ENCODE results near the gene BRI3.

BRI3 gene, protein sequence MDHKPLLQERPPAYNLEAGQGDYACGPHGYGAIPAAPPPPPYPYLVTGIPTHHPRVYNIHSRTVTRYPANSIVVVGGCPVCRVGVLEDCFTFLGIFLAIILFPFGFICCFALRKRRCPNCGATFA

DNA sequence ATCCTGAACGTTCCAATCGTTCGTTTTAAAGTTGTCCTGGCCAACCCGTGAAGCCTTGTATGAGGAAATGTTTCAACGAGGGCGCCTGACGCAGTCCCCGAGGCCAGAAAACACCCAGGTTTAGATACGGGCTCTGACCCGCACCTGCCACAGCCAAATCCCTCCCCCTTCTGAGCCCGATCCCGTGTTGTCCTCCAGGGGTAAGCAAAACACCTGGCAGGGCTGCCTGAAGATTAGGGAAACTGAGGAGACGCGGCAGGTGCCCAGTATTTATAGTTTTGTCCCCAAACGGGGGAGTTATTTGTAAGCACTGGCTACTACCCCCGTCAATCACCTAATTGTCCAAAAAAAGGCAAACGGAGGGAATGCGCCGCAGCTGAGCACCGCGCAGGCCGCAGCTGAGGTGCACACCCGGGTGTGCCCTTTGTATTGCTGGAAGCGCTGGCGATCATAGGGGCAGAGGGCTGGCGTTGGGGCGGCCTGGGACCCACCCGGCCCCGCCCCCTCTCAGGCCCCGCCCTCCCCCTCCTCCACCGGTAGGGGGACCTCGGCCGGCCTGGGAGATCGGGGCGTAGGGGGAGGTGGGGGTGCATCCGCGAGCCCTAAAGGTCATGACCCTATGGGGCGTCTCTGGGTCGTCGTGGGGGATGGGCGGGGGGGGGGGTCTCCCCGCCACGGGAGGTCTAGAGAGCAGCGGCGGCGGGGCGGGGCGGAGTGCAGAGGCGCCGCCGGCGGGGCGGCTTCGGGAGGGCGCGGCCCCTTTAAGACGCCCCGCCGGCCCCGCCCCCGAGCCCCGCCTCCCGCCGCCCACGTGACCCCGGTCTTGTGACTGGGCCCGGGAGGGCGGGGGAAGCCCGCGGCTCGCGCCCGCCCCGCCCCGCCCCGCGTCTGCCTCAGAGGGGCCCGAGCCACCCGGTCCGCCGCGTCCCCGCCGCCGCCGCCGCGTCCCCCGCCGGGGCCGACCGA, at the start of gene BRI3:
Gene BRI3, plus strand, starts transcription at position 896 of the 966 bp plus-strand sequence. CDS start 110 bp downstream, outside the sequence.
- peak within 1 kb of the TSS; percentile 90 for H3K4me3 ChIP-seq (ENCODE audit: low read depth, low read length)
- in situ Hi-C loops (cut with HindIII; ENCODE audit: low sequenced_read_pairs) = no loop called here
- peak; percentile 89 for DNase-seq (ENCODE audit: low read depth, low spot score)
- TF ChIP-seq, protein P1, sequence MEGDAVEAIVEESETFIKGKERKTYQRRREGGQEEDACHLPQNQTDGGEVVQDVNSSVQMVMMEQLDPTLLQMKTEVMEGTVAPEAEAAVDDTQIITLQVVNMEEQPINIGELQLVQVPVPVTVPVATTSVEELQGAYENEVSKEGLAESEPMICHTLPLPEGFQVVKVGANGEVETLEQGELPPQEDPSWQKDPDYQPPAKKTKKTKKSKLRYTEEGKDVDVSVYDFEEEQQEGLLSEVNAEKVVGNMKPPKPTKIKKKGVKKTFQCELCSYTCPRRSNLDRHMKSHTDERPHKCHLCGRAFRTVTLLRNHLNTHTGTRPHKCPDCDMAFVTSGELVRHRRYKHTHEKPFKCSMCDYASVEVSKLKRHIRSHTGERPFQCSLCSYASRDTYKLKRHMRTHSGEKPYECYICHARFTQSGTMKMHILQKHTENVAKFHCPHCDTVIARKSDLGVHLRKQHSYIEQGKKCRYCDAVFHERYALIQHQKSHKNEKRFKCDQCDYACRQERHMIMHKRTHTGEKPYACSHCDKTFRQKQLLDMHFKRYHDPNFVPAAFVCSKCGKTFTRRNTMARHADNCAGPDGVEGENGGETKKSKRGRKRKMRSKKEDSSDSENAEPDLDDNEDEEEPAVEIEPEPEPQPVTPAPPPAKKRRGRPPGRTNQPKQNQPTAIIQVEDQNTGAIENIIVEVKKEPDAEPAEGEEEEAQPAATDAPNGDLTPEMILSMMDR (IDR thresholded peaks at IDR 0.05; ENCODE audit: low read depth, low read length) = no peak

DNA sequence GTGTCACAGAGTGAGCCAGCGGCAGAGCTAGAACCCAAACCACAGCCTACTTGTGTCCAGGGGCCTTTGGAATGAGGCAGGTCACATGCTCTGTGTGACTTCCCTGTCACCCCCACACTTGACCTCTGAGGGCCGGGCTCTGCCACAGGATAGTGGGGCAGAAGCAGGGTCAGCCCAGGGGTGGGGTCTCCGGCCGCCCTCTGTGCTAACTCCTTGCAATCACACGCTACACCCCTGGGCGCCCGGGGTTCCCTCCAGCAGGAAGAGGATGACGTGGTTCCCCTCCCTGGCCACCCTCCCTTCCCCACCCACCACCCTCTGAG, 49.3 kb upstream of the BRI3 start:
- in situ Hi-C loops (cut with HindIII; ENCODE audit: low sequenced_read_pairs) = no loop called here
- TF ChIP-seq, protein P1 (IDR thresholded peaks at IDR 0.05; ENCODE audit: low read depth, low read length) = no peak
- no peak overlapping the region for H3K4me3 ChIP-seq (ENCODE audit: low read depth, low read length)
- DNase-seq (ENCODE audit: low read depth, low spot score) = no peak

DNA sequence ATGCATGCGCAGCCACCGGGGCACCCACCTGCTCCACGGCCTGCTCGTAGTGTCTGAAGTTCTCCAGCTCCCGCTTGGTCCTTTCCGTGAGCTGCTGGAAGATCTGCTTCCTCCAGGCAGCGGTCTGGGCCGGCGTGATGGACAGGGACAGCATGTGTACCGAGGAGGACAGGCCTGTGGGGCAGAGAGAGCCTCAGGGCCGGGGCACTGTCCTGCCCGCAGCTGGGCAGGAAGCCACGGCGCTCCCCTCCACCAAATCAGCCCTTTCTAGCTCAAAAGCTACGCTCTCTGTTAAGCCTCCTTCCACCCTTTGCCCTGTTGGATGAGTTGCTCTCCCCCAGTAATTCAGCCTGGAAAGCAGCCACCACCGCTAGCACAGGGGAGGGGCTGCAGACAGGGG, 48.7 kb upstream of the BRI3 start:
- TF ChIP-seq, protein P1 (IDR thresholded peaks at IDR 0.05; ENCODE audit: low read depth, low read length) = no peak
- in situ Hi-C loops (cut with HindIII; ENCODE audit: low sequenced_read_pairs) = no loop called here
- no peak for DNase-seq (ENCODE audit: low read depth, low spot score)
- no peak overlapping the region for H3K4me3 ChIP-seq (ENCODE audit: low read depth, low read length)

DNA sequence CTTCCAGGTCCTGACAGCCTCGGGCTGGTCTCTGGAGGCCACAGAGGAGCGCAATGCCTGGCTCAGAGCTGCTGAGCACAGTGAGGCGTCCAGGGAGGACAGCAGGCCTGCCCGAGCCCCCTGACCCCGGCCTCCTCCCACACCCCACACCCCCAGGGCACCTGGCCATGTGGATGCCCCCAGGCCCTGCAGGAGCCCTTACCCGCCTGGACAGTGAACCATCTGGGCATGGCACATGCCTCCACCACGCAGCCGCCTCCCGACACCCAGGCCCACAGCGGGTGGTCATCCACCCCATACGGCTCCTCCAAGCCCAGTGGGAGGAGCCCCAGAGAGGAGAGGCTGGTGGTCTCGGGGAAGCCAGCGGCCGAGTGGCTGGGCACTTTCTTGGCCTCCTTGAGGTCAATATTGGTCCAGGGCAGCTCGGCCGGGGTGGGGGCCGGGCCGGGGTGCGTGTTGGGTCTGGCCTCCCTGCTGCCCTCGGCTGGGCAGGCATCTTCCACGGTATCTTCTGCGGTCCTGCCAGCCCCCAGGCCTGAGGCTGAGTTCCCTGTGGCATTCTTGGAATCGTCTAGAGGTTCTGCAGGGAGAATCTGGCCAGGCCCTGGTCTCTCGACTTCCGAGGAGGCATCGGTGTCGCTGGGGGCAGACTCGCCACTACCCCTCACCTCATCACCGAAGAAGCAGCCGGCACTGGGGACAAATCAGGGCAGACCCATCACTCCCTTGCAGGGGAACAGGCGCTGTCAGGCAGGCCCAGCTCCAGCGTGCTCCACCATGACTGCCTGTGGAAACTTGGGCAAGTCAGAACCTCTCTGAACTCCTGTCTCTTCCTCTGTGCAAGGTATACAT, 48.0 kb upstream of the BRI3 start:
- TF ChIP-seq, protein P1 (IDR thresholded peaks at IDR 0.05; ENCODE audit: low read depth, low read length) = no peak
- H3K4me3 ChIP-seq (ENCODE audit: low read depth, low read length) = no peak overlapping the region
- DNase-seq (ENCODE audit: low read depth, low spot score) = no peak
- in situ Hi-C loops (cut with HindIII; ENCODE audit: low sequenced_read_pairs) = no loop called here

DNA sequence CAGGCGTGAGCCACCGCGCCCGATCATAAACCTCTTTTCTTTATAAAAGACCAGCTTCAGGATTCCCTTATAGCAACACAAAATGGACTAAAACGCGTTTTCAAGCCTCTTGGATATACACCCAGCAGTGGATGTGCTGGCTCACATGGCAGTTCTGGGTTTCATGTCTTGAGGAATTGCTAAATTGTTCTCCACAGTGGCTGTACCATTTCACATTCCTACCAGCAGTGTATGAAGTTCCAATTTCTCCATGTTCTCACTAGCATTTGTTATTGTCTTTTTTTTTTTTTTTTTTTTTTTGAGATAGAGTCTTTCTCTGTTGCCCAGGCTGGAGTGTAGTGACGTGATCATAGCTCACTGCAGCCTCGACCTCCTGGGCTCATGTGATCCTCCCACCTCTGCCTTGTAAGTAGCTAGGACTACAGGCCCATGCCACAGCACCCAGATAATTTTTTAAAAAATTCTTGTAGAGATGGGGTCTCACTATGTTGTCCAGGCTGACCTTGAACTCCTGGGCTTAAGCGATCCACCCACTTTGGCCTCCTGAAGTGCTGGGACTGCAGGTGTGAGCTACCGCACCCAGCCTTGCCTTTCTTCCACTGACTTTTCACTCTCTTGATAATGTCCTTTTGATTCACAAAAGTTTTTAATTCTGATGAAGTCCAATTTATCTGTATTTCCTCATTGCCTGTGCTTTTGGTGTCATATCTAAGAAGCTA, 46.9 kb upstream of the BRI3 start:
- no peak for DNase-seq (ENCODE audit: low read depth, low spot score)
- H3K4me3 ChIP-seq (ENCODE audit: low read depth, low read length) = no peak overlapping the region
- TF ChIP-seq, protein P1 (IDR thresholded peaks at IDR 0.05; ENCODE audit: low read depth, low read length) = no peak
- in situ Hi-C loops (cut with HindIII; ENCODE audit: low sequenced_read_pairs) = no loop called here

DNA sequence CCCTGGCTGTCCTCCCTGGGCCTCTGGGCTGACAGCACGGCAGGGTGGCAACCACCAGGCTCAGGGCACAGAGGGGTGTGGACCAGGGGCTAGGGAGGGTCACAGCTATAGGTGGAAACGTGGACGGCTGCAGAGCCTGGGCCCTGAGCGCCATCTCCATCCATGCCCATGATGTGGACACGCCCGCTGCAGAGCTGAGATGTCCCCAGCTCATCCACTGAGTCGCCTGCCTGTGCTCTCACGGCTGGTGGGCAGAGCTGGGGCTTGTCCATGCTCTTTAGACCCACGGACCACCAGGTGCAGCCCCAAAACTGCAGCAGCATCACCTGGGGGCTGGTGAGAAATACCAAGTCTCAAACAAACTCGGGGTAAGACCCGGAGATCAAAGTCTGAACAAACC, 45.6 kb upstream of the BRI3 start:
- DNase-seq (ENCODE audit: low read depth, low spot score) = no peak
- in situ Hi-C loops (cut with HindIII; ENCODE audit: low sequenced_read_pairs) = no loop called here
- no peak overlapping the region for H3K4me3 ChIP-seq (ENCODE audit: low read depth, low read length)
- TF ChIP-seq, protein P1 (IDR thresholded peaks at IDR 0.05; ENCODE audit: low read depth, low read length) = no peak

All from astrocyte of the spinal cord (primary cell).